AG10803 (cell line): ENCODE measurements around the gene MINDY2.
"Not testable (repeated sequence)": the region's sequence is repeated elsewhere in the genome, so short reads cannot be mapped to it uniquely, and the experiment has no call there.

Source experiments
- DNase-seq: peaks from one replicate; pipeline ENCODE4 v3.0.0; 2010; ENCODE audit warnings: low read depth
- H3K4me3 ChIP-seq: 2 replicates; pipeline ENCODE4 v1.5.1; 2011; ENCODE audit warnings: mild to moderate bottlenecking, low read length, control low read depth
- CTCF ChIP-seq: conservative IDR thresholded peaks from 2 replicates; pipeline ENCODE4 v1.5.1; 2011; ENCODE audit warnings: mild to moderate bottlenecking, low read length, control low read depth, inconsistent platforms

The MINDY2 gene

DNA sequence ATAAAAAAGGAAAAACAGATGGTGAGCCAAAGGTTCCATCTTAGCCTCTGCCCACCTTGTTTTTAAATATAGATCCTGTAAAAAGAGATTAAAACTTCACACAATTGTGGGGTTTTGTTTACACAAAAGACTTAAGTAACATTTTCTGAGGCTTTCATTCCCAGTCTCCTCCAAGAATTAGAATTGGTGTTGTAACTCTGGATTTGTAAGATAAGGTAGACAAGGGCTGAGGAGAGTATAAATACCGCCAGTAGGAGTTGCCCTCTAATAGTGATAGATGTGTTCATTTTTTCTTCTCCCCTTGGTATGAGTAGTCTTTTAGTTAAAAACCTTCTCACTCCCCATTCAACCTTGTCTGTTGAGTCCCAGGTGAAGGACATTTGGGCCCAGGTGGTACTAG is 8.5 kb downstream of the MINDY2 start:
- no peak overlapping the region for H3K4me3 ChIP-seq
- DNase-seq: no peak
- no peak for TF ChIP-seq CTCF

GRCh38 chr15:58785355-58785754 is 14.3 kb downstream of the MINDY2 start:
- no peak for DNase-seq
- H3K4me3 ChIP-seq: no peak overlapping the region
- no peak for TF ChIP-seq CTCF

- H3K4me3 ChIP-seq: no peak overlapping the region
- TF ChIP-seq CTCF: no peak
- no peak for DNase-seq
These were observed 17.1 kb downstream of the MINDY2 start for GRCh38 chr15:58788056-58788710.

- H3K4me3 ChIP-seq: no peak overlapping the region
- no peak for TF ChIP-seq CTCF
- DNase-seq: no peak
These were observed 22.8 kb downstream of the MINDY2 start for GRCh38 chr15:58793862-58794261.

- TF ChIP-seq CTCF: no peak
- no peak for DNase-seq
- H3K4me3 ChIP-seq: no peak overlapping the region
These were observed 24.7 kb downstream of the MINDY2 start for GRCh38 chr15:58795825-58796224.

- no peak for DNase-seq
- TF ChIP-seq CTCF: no peak
These were observed 26.4 kb downstream of the MINDY2 start for GRCh38 chr15:58797505-58797904.

DNA sequence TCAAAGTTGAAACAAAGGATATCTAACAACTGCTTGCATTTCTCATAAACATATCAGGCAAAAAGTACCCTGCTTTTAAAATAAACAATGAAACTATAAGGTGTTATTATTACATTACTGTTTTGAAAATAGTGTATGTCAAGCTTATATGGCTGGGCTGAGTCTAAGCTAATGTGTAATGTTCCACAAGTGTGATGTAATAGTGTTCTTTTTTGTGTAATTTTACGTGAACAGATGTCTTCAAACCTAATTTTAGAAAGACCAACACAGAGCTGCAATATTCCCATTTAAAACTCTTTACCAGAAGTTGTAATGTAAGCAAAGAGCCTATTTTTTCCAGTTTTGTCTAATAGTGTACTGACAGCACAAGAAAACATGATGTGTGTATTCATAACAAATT is 34.0 kb downstream of the MINDY2 start:
- no peak for TF ChIP-seq CTCF
- peak; percentile 13 for DNase-seq
- no peak overlapping the region for H3K4me3 ChIP-seq

More at GRCh38 chr15:58797505-58797904, 26.4 kb downstream of the MINDY2 start:
- H3K4me3 ChIP-seq: no peak overlapping the region

- not testable (repeated sequence) for DNase-seq, H3K4me3 ChIP-seq
These were observed 52.2 kb downstream of the MINDY2 start for GRCh38 chr15:58823267-58823666.
